B cell (primary cell): ENCODE data around the gene MUC22. TPM values are rescaled to one million over a fixed set of nuclear protein-coding genes. Genes with fewer than 3 reads are reported as not detected.

Experiments
- ATAC-seq: fragments of 200-7000 bp; cut with Tn5 transposase; one replicate; pipeline ENCODE4 v1.10.0; 2021; ENCODE audit warnings: low read depth, mild to moderate bottlenecking, moderate number of reproducible peaks, moderate library complexity
- CTCF ChIA-PET: fragments of 350-600 bp; sonication (Branson Sonifier 250); formaldehyde crosslinking; loops from one replicate; lab custom pipeline; 2021; ENCODE audit warnings: antibody characterized with exemption, inconsistent platforms; lab: Charles Lee
- POLR2A ChIA-PET: fragments of 350-600 bp; sonication (Branson Sonifier 250); formaldehyde crosslinking; loops from one replicate; lab custom pipeline; 2021; ENCODE audit warnings: antibody characterized with exemption; lab: Charles Lee
- DNase-seq: peaks from one replicate; pipeline ENCODE4 v3.0.0; 2013
- H2AFZ ChIP-seq: 2 replicates; pipeline ENCODE4 v1.6.1; 2012; ENCODE audit warnings: mild to moderate bottlenecking, low read depth, low read length; ENCODE audit not compliant: insufficient read depth, poor library complexity, severe bottlenecking
- H3K27ac ChIP-seq, 2 donors: 1 replicate in 1 of 2; 2 replicates in 1 of 2; pipeline ENCODE4 v1.5.1; 2012 to 2013; ENCODE audit warnings: low read length in 2 of 2, mild to moderate bottlenecking in 2 of 2, moderate library complexity in 1 of 2
- H3K27me3 ChIP-seq, 4 experiments: fragments of 200-600 bp in 1 of 4; sonication (generic) in 1 of 4; replicated peaks in 1 of 4; 1 replicate in 2 of 4; 2 replicates in 2 of 4; pipeline versions ENCODE4 v1.6.1 to v1.7.0; 2013 to 2016; ENCODE audit warnings: low read length in 3 of 4, mild to moderate bottlenecking in 2 of 4, mixed read lengths in 1 of 4, moderate library complexity in 1 of 4; ENCODE audit not compliant: insufficient read depth in 4 of 4, control insufficient read depth in 3 of 4; ENCODE audit errors: control extremely low read depth in 1 of 4
- H3K36me3 ChIP-seq, 2 experiments: replicated peaks in 1 of 2; 1 replicate in 1 of 2; 2 replicates in 1 of 2; pipeline versions ENCODE4 v1.6.1 to v1.7.1; 2013; ENCODE audit warnings: low read length in 1 of 2; ENCODE audit not compliant: insufficient read depth in 2 of 2, control insufficient read depth in 1 of 2; ENCODE audit errors: control extremely low read depth in 1 of 2, extremely low read depth in 1 of 2
- H3K4me1 ChIP-seq, 2 donors: fragments of 200-600 bp in 1 of 2; sonication (generic) in 1 of 2; 1 replicate in 1 of 2; 2 replicates in 1 of 2; pipeline versions ENCODE4 v1.5.1 to v1.6.1; 2013 to 2017; ENCODE audit warnings: low read length in 2 of 2; ENCODE audit not compliant: control insufficient read depth in 2 of 2, insufficient read depth in 2 of 2
- H3K4me2 ChIP-seq: replicated peaks from 2 replicates; pipeline ENCODE3; 2012; ENCODE audit warnings: mild to moderate bottlenecking, low read depth, low read length; ENCODE audit not compliant: poor library complexity, severe bottlenecking
- H3K4me3 ChIP-seq, 5 experiments: fragments of 200-600 bp in 1 of 5; sonication (generic) in 1 of 5; 1 replicate in 3 of 5; 2 replicates in 2 of 5; pipeline versions ENCODE4 v1.5.1 to v1.7.0; 2011 to 2016; ENCODE audit warnings: low read length in 4 of 5, mild to moderate bottlenecking in 4 of 5, low read depth in 2 of 5, control low read depth in 1 of 5, moderate library complexity in 1 of 5; ENCODE audit not compliant: insufficient read depth in 1 of 5; ENCODE audit errors: control extremely low read depth in 1 of 5, extremely low read depth in 1 of 5
- H3K79me2 ChIP-seq: fragments of 200-600 bp; sonication (generic); one replicate; pipeline ENCODE4 v1.6.0; 2016; ENCODE audit warnings: low read length; ENCODE audit not compliant: control insufficient read depth, insufficient read depth
- H3K9ac ChIP-seq: fragments of 200-600 bp; sonication (generic); 2 replicates; pipeline ENCODE4 v1.6.1; 2017; ENCODE audit warnings: mild to moderate bottlenecking, low read length, moderate library complexity
- H3K9me3 ChIP-seq, 3 donors: one replicate each; pipeline versions ENCODE4 v1.6.1 to v1.7.1; 2013; ENCODE audit warnings: low read length in 2 of 3; ENCODE audit not compliant: control insufficient read depth in 2 of 3, insufficient read depth in 1 of 3; ENCODE audit errors: control extremely low read depth in 1 of 3
- H4K20me1 ChIP-seq: 2 replicates; pipeline ENCODE4 v1.6.0; 2012; ENCODE audit warnings: mild to moderate bottlenecking, low read length; ENCODE audit not compliant: insufficient read depth, control insufficient read depth, poor library complexity, severe bottlenecking
- H3K27ac Mint-ChIP-seq: one replicate; pipeline ENCODE4 v1.8.0; 2021; ENCODE audit warnings: mixed read lengths
- H3K27me3 Mint-ChIP-seq: one replicate; pipeline ENCODE4 v1.8.0; 2021; ENCODE audit warnings: mixed read lengths
- H3K4me1 Mint-ChIP-seq: one replicate; pipeline ENCODE4 v1.8.0; 2021; ENCODE audit warnings: mixed read lengths
- H3K4me3 Mint-ChIP-seq: one replicate; pipeline ENCODE4 v1.8.0; 2021; ENCODE audit warnings: mixed read lengths
- H3K9me3 Mint-ChIP-seq: one replicate; pipeline ENCODE4 v1.8.0; 2022; ENCODE audit warnings: mixed read lengths; ENCODE audit not compliant: insufficient read depth
- EZH2 ChIP-seq: IDR thresholded peaks from 2 replicates; pipeline ENCODE4 v1.6.1; 2012; ENCODE audit warnings: borderline replicate concordance, low read depth, mild to moderate bottlenecking, moderate library complexity, low read length; ENCODE audit not compliant: insufficient read depth, poor library complexity, severe bottlenecking
- WGBS: methylation state at CpG from one replicate; pipeline ENCODE4 v1.1.5; 2013; ENCODE audit warnings: missing lambda C conversion rate; ENCODE audit not compliant: insufficient coverage; 5-methylcytosine and 5-hydroxymethylcytosine counted together
- intact Hi-C: fragments of 100-400 bp; cut with micrococcal nuclease; formaldehyde crosslinking; loops from one replicate; pipeline ENCODE4 v1.10.0; 2022
- polyA plus RNA-seq: library from polyadenylated mRNA; depleted of rRNA; stranded (reverse); fragments of >200 nt; gene quantifications from 2 replicates; pipeline ENCODE4 v1.2.3, GENCODE V29; 2012
- total RNA-seq, 2 donors: library from RNA; stranded (reverse); fragments of 120-200 nt in 1 of 2; gene quantifications; 1 replicate in 1 of 2; 2 replicates in 1 of 2; pipeline versions ENCODE4 v1.2.3 to v1.2.4, GENCODE V29; 2013 to 2022
- TF ChIP-seq, protein P1 (sequence below): fragments of 200-600 bp; IDR thresholded peaks from one replicate; pipeline ENCODE4 v1.8.0; 2022; ENCODE audit warnings: antibody characterized with exemption, mild to moderate bottlenecking

MUC22 gene
- total and polyA plus RNA-seq, 2 donors (not counting 1 experiment from before 2014, with no cell fraction given), result not detected

DNA sequence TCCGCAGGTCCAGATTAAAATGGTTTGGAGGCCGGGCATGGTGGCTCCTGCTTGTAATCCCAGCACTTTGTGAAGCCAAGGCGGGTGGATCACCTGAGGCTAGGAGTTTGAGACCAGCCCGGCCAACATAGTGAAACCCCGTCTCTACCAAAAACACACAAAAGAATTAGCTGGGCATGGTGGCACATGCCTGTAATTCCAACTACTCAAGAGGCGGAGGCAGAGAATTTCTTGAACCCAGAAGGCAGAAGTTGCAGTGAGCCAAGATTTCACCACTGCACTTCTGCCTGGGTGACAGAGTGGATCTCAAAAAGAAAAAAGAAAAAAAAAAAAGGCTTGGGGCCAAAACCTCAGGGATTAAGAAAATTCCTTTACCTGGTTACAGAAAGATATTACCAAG, 71.6 kb downstream of the MUC22 start:
- no peak overlapping the region for H3K4me2 ChIP-seq
- intact Hi-C loops, result loop anchor here (10.0 kb wide), 1 partner anchor 597 kb away; the partner anchor contains the start of gene HLA-E
- no peaks in the 10 kb centered on the region for H3K9me3 ChIP-seq
- no peaks in the 10 kb centered on the region for H3K27me3 ChIP-seq
- no peak for ATAC-seq
- ChIA-PET POLR2A (no interaction called here), CTCF (interaction anchor here (0.9 to 7.2 kb wide), 6 partner anchors 9 to 259 kb away, joined by 3 to 107 read pairs (median 9); partner anchors contain the start of gene VARS2)
- H3K9ac ChIP-seq, result no peak overlapping the region
- peaks cover 4 to 5% of the 10 kb centered on the region in 2 donors for H3K4me1 ChIP-seq
- 100% methylated on average over 2 of the region's 6 CpGs for WGBS
- no peaks in the 10 kb centered on the region for H3K36me3 ChIP-seq
- no peak overlapping the region for H3K27ac ChIP-seq
- H2AFZ ChIP-seq, result no peak overlapping the region
- H3K27ac Mint-ChIP-seq, result no peak overlapping the region
- DNase-seq, result no peak
- no peaks in the 10 kb centered on the region for H3K79me2 ChIP-seq
- no peaks in the 10 kb centered on the region for H3K9me3 Mint-ChIP-seq
- TF ChIP-seq, protein P1, sequence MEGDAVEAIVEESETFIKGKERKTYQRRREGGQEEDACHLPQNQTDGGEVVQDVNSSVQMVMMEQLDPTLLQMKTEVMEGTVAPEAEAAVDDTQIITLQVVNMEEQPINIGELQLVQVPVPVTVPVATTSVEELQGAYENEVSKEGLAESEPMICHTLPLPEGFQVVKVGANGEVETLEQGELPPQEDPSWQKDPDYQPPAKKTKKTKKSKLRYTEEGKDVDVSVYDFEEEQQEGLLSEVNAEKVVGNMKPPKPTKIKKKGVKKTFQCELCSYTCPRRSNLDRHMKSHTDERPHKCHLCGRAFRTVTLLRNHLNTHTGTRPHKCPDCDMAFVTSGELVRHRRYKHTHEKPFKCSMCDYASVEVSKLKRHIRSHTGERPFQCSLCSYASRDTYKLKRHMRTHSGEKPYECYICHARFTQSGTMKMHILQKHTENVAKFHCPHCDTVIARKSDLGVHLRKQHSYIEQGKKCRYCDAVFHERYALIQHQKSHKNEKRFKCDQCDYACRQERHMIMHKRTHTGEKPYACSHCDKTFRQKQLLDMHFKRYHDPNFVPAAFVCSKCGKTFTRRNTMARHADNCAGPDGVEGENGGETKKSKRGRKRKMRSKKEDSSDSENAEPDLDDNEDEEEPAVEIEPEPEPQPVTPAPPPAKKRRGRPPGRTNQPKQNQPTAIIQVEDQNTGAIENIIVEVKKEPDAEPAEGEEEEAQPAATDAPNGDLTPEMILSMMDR, result no peak
- no peak for TF ChIP-seq EZH2
- H3K4me1 Mint-ChIP-seq, result peaks cover 4% of the 10 kb centered on the region
- no peak overlapping the region for H3K4me3 ChIP-seq
- no peak overlapping the region for H3K4me3 Mint-ChIP-seq
- peaks cover 21% of the 10 kb centered on the region for H3K27me3 Mint-ChIP-seq
- H4K20me1 ChIP-seq, result no peaks in the 10 kb centered on the region

DNA sequence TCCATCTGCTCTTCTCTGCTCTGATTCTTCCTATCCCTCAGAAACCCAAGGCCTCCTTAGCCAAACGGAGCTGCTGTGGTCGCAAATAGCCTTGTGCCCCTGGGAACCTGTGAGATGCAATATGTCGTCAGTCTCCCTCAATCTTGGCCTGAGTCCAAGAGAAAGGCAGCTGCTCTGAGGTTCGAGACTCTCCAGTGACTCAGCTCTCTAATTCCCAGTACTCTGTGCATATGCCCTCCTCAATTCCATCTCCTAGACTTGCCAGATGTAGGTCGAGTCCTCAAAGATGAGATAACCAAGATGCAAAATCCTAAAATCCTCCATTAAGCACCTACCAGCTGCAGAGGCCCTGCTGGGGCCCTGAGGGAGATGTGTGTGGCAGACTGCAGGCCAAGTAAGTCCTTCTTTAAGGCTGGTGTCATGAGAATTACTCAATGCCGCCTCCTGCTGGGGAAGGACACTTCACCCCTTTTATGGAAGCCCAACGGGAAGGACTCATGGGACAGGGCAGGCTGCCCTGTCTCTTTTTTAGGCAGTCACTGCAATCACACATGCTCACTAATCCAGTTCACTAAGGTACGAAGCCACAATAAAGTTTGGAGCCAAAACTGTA, 73.6 kb downstream of the MUC22 start:
- TF ChIP-seq EZH2, result no peak
- TF ChIP-seq, protein P1, result peak; percentile 53
- Mint-ChIP-seq H3K4me3 (no peak overlapping the region), H3K27me3 (peaks cover 25% of the 10 kb centered on the region), H3K27ac (no peak overlapping the region), H3K4me1 (peaks cover 4% of the 10 kb centered on the region), H3K9me3 (no peaks in the 10 kb centered on the region)
- intact Hi-C loops, result loop anchor here (10.0 kb wide), 1 partner anchor 599 kb away; the partner anchor contains the start of gene HLA-E
- H3K4me3 ChIP-seq, result no peak overlapping the region
- H3K27ac ChIP-seq, result no peak overlapping the region
- CTCF ChIA-PET, result interaction anchor here (1.4 to 7.2 kb wide), 7 partner anchors 8 to 539 kb away, joined by 3 to 107 read pairs (median 5); partner anchors contain the start of gene VARS2
- no peaks in the 10 kb centered on the region for H4K20me1 ChIP-seq
- POLR2A ChIA-PET, result no interaction called here
- H3K4me1 ChIP-seq, result peaks cover 4 to 5% of the 10 kb centered on the region in 2 donors
- no peaks in the 10 kb centered on the region for H3K79me2 ChIP-seq
- ATAC-seq (no peak), DNase-seq (peak; percentile 50)
- no peak overlapping the region for H3K9ac ChIP-seq
- H2AFZ ChIP-seq, result no peak overlapping the region
- WGBS, result 59% methylated on average over 5 of the region's 8 CpGs
- no peaks in the 10 kb centered on the region for H3K27me3 ChIP-seq
- H3K36me3 ChIP-seq, result no peaks in the 10 kb centered on the region
- no peak overlapping the region for H3K4me2 ChIP-seq
- no peaks in the 10 kb centered on the region for H3K9me3 ChIP-seq
